ENCODE data around the gene IL13RA1.
"Not testable (repeated sequence)": the region's sequence is repeated elsewhere in the genome, so short reads cannot be mapped to it uniquely, and the experiment has no call there.

The IL13RA1 gene

GRCh38 chrX:118727686-118728339 is 407 bp downstream of the IL13RA1 start:
- peak in 5 of 58 donors; percentile 0 to 44 (median 3) for DNase-seq

GRCh38 chrX:118729042-118729652 is 1.7 kb downstream of the IL13RA1 start:
- DNase-seq: no peak

- DNase-seq: no peak
Measured at GRCh38 chrX:118730500-118731247, 3.3 kb downstream of the IL13RA1 start.

- not testable (repeated sequence) for DNase-seq
Measured at GRCh38 chrX:118732551-118732950, 5.1 kb downstream of the IL13RA1 start.

GRCh38 chrX:118734909-118735308 is 7.5 kb downstream of the IL13RA1 start:
- no peak for DNase-seq

GRCh38 chrX:118736394-118737010 is 9.1 kb downstream of the IL13RA1 start:
- DNase-seq: no peak

GRCh38 chrX:118739577-118739976 is 12.2 kb downstream of the IL13RA1 start:
- DNase-seq: no peak

- no peak for DNase-seq
Measured at GRCh38 chrX:118740276-118740889, 13.0 kb downstream of the IL13RA1 start.

- no peak for DNase-seq
Measured at GRCh38 chrX:118742176-118742575, 14.8 kb downstream of the IL13RA1 start.

GRCh38 chrX:118745570-118745969 is 18.2 kb downstream of the IL13RA1 start:
- DNase-seq: no peak

- DNase-seq: no peak
Measured at GRCh38 chrX:118751950-118752783, 24.8 kb downstream of the IL13RA1 start.

- no peak for DNase-seq
Measured at GRCh38 chrX:118755633-118756032, 28.2 kb downstream of the IL13RA1 start.

GRCh38 chrX:118756101-118756500 is 28.7 kb downstream of the IL13RA1 start:
- no peak for DNase-seq

GRCh38 chrX:118758511-118758910 is 31.1 kb downstream of the IL13RA1 start:
- DNase-seq: no peak

GRCh38 chrX:118760025-118760424 is 32.6 kb downstream of the IL13RA1 start:
- no peak for DNase-seq

- no peak for DNase-seq
Measured at GRCh38 chrX:118761939-118762707, 34.7 kb downstream of the IL13RA1 start.

- DNase-seq: no peak
Measured at GRCh38 chrX:118763489-118763888, 36.1 kb downstream of the IL13RA1 start.

GRCh38 chrX:118764122-118764521 is 36.7 kb downstream of the IL13RA1 start:
- no peak for DNase-seq

- DNase-seq: no peak
Measured at GRCh38 chrX:118770133-118770760, 42.8 kb downstream of the IL13RA1 start.
